ENCODE data around the gene ASPN. TPM values are rescaled to one million over a fixed set of nuclear protein-coding genes. Genes with fewer than 3 reads are reported as not detected.

The ASPN gene
- total and polyA plus RNA-seq, 4 donors = 6.4 to 11.4 (median 6.9) TPM

- 90% methylated on average over 1 of the region's 1 CpG for WGBS
- H3K9me3 ChIP-seq (ENCODE audit: control insufficient read depth in 4 of 4, low read length in 3 of 4) = no peaks in the 10 kb centered on the region
- H3K36me3 ChIP-seq (ENCODE audit: control insufficient read depth in 4 of 4, insufficient read depth in 3 of 4, low read depth in 1 of 4, low read length in 3 of 4) = no peaks in the 10 kb centered on the region
- no peak overlapping the region for H3K27ac ChIP-seq (ENCODE audit: low read depth in 1 of 2, low read length in 2 of 2)
- TF ChIP-seq GABPA (IDR thresholded peaks at IDR 0.05 in 1 of 2, conservative IDR thresholded peaks at IDR 0.05 in 1 of 2) (no peak), SP1 (IDR thresholded peaks at IDR 0.05) (no peak), CTCF (IDR thresholded peaks at IDR 0.05; ENCODE audit: low read depth, low read length, missing input control) (no peak), RAD21 (IDR thresholded peaks at IDR 0.05) (no peak)
- no peak for DNase-seq (ENCODE audit: low spot score)
- H3K9ac ChIP-seq (ENCODE audit: low read depth in 1 of 2, low read length in 2 of 2) = no peak overlapping the region
- H3K4me3 ChIP-seq (ENCODE audit: low read depth in 1 of 3, low read length in 3 of 3) = no peak overlapping the region
- no peaks in the 10 kb centered on the region for H3K4me1 ChIP-seq (ENCODE audit: control insufficient read depth in 4 of 4, insufficient read depth in 4 of 4, low read length in 3 of 4)
- no peaks in the 10 kb centered on the region for H3K27me3 ChIP-seq (ENCODE audit: control insufficient read depth in 4 of 4, insufficient read depth in 4 of 4, low read length in 3 of 4)
These were observed 5.3 kb downstream of the ASPN start for GRCh38 chr9:92476962-92477361.

DNA sequence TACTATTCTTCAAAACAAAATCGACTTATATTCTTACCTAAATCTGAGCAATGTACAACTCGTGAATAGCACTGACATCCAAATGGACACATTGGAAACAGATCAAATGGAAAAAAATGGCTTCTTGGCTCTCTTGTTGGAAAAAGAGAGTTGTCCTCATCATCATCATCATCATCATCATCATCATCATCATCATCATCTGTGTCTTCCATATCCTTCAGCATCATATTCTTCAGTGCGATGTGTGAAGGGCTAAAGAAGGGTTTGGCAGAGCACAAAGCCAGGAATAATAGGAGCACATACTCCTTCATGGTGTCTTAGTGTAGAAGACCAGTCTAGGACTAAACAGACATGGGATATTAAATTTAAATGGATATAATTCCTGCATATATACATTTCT is 7.7 kb downstream of the ASPN start:
- TF ChIP-seq GABPA (IDR thresholded peaks at IDR 0.05 in 1 of 2, conservative IDR thresholded peaks at IDR 0.05 in 1 of 2) (no peak), SP1 (IDR thresholded peaks at IDR 0.05) (no peak), YY1 (IDR thresholded peaks at IDR 0.05) (no peak), EGR1 (IDR thresholded peaks at IDR 0.05; ENCODE audit: low read depth in 2 of 2) (no peak), NR2F2 (IDR thresholded peaks at IDR 0.05) (no peak), FOXA1 (IDR thresholded peaks at IDR 0.05) (no peak), HNF4G (IDR thresholded peaks at IDR 0.05) (no peak), FOXA2 (IDR thresholded peaks at IDR 0.05) (no peak), RXRA (IDR thresholded peaks at IDR 0.05) (no peak), HNF4A (conservative IDR thresholded peaks at IDR 0.05) (no peak), CTCF (IDR thresholded peaks at IDR 0.05; ENCODE audit: low read depth, low read length, missing input control) (no peak), TAF1 (conservative IDR thresholded peaks at IDR 0.05) (no peak), REST (IDR thresholded peaks at IDR 0.05) (no peak), RAD21 (IDR thresholded peaks at IDR 0.05) (no peak), JUND (IDR thresholded peaks at IDR 0.05) (no peak)
- TF ChIP-seq, protein P1, sequence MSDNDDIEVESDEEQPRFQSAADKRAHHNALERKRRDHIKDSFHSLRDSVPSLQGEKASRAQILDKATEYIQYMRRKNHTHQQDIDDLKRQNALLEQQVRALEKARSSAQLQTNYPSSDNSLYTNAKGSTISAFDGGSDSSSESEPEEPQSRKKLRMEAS (IDR thresholded peaks at IDR 0.05) = no peak
- TF ChIP-seq, protein P2, sequence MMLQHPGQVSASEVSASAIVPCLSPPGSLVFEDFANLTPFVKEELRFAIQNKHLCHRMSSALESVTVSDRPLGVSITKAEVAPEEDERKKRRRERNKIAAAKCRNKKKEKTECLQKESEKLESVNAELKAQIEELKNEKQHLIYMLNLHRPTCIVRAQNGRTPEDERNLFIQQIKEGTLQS (IDR thresholded peaks at IDR 0.05) = no peak
- no peaks in the 10 kb centered on the region for H3K27me3 ChIP-seq (ENCODE audit: control insufficient read depth in 4 of 4, insufficient read depth in 4 of 4, low read length in 3 of 4)
- DNase-seq (ENCODE audit: low spot score) = no peak
- 95% methylated on average over 3 of the region's 3 CpGs for WGBS
- H3K36me3 ChIP-seq (ENCODE audit: control insufficient read depth in 4 of 4, insufficient read depth in 3 of 4, low read depth in 1 of 4, low read length in 3 of 4) = no peaks in the 10 kb centered on the region
- H3K27ac ChIP-seq (ENCODE audit: low read depth in 1 of 2, low read length in 2 of 2) = no peak overlapping the region
- no peak overlapping the region for H3K4me3 ChIP-seq (ENCODE audit: low read depth in 1 of 3, low read length in 3 of 3)
- no peaks in the 10 kb centered on the region for H3K9me3 ChIP-seq (ENCODE audit: control insufficient read depth in 4 of 4, low read length in 3 of 4)
- H3K9ac ChIP-seq (ENCODE audit: low read depth in 1 of 2, low read length in 2 of 2) = no peak overlapping the region
- no peaks in the 10 kb centered on the region for H3K4me1 ChIP-seq (ENCODE audit: control insufficient read depth in 4 of 4, insufficient read depth in 4 of 4, low read length in 3 of 4)

Data from liver (tissue), 9 donors.